LNCaP clone FGC (cell line): ENCODE measurements around the gene NRXN3.

Experiments
- DNase-seq: peaks from one replicate; pipeline ENCODE4 v3.0.0-alpha.2; 2011; ENCODE audit warnings: low read depth
- H3K4me3 ChIP-seq: 2 replicates; pipeline ENCODE4 v1.5.1; 2011; ENCODE audit warnings: mild to moderate bottlenecking, low read depth, low read length, control low read depth
- TF ChIP-seq, protein P1 (sequence below): IDR thresholded peaks from 2 replicates; pipeline ENCODE4 v1.5.1; 2012; ENCODE audit warnings: mild to moderate bottlenecking; ENCODE audit not compliant: control insufficient read depth, insufficient read depth; ENCODE audit errors: extremely low read depth

NRXN3 gene

DNA sequence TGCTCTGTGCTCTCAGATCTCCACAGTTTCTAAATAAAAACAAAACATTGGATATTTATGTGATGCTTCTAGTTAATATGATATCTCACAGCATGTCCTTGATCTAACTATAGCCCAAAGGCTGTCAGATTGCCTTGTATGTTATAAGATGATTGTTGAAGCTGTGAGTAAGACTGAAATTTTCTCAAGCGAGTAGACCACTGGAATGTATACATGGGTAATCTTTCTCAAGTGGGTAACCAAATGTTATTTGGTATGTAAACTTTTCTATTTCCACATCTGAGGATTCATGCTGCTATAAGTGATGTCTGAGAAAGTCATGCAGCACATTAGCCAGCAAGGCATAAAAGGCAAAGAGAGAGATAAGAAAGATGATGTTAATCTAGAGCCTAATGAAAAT lies 886.7 kb downstream of the NRXN3 start:
- no peak overlapping the region for H3K4me3 ChIP-seq
- no peak for DNase-seq
- TF ChIP-seq, protein P1, sequence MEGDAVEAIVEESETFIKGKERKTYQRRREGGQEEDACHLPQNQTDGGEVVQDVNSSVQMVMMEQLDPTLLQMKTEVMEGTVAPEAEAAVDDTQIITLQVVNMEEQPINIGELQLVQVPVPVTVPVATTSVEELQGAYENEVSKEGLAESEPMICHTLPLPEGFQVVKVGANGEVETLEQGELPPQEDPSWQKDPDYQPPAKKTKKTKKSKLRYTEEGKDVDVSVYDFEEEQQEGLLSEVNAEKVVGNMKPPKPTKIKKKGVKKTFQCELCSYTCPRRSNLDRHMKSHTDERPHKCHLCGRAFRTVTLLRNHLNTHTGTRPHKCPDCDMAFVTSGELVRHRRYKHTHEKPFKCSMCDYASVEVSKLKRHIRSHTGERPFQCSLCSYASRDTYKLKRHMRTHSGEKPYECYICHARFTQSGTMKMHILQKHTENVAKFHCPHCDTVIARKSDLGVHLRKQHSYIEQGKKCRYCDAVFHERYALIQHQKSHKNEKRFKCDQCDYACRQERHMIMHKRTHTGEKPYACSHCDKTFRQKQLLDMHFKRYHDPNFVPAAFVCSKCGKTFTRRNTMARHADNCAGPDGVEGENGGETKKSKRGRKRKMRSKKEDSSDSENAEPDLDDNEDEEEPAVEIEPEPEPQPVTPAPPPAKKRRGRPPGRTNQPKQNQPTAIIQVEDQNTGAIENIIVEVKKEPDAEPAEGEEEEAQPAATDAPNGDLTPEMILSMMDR: no peak

DNA sequence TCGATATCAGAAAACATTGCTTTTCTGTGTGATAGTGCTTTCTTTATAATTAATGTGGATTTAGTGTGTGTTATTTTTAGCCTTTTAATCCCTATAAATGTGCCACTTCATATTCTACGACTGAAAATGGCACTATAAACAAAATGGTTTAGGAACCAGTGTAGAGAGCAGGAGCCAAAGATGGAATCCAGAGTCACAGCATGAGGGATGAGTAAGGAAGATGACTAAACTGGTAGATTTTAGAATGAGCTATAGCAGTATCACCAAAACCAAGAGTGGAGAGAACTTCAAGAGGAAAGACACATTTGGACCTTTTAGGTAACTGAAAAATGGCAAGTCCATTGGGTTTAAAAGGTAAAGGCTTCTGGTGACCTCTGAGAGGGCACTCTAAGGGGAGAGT lies 887.2 kb downstream of the NRXN3 start:
- H3K4me3 ChIP-seq: no peak overlapping the region
- DNase-seq: no peak
- TF ChIP-seq, protein P1: no peak

DNA sequence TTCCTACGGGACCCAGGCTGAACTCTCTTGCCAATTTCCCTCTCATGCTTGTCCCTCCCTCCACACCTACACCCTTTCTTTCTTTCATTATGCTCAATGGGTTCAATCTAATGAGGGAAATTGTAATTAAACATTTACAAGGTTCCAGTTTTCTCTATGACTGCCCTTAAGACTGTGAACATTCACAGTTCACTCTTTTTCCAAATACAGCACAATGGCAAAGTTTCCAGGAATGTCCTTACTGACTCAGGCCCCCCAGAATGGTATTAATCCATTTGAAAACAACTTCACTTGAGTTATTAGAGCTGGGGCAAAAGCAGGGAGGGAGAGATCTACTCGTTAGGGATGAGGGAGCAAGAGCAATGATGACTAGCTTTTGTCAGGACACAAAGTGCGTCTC lies 892.1 kb downstream of the NRXN3 start:
- no peak overlapping the region for H3K4me3 ChIP-seq
- DNase-seq: no peak
- TF ChIP-seq, protein P1: no peak

DNA sequence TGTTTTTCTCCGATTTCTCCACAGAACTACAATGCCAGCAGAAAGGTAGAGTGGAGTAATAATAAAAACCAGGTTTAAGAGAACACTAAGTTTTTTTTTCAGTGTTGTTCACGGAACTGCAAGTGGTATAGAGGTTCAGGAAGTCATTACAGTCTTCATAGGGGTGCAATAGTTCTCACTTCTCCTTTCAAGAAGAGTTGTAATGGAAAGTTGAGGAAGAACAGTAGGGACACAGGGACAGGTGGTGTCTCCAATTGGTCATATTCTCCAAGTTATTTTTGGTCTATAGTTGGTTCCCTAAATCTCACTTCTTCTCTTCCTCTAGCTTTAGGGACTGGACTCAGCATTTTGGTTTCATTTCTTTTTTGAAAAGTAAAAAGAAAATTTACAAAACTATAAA lies 894.0 kb downstream of the NRXN3 start:
- TF ChIP-seq, protein P1: no peak
- no peak overlapping the region for H3K4me3 ChIP-seq
- no peak for DNase-seq

DNA sequence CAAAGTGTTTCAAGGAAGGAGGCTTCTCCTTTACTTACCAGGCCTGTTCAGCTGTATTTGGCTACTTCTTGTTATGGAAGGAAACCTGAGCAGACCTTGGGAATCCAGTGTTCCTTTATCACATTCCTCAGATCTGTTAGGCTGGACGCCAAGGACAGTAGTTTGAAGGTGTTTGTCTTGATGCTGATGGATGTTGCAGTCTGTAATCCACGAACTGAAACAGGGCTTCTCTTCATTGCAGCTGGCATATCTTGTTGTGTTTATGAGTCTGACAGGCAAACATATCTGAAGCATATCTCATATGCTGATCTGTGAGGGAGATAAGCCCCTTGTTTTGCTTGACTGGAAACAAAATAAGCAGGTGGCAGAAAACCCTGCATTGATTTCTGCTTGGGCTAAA lies 904.3 kb downstream of the NRXN3 start:
- peak; percentile 99 for DNase-seq
- TF ChIP-seq, protein P1: no peak
- H3K4me3 ChIP-seq: no peak overlapping the region

DNA sequence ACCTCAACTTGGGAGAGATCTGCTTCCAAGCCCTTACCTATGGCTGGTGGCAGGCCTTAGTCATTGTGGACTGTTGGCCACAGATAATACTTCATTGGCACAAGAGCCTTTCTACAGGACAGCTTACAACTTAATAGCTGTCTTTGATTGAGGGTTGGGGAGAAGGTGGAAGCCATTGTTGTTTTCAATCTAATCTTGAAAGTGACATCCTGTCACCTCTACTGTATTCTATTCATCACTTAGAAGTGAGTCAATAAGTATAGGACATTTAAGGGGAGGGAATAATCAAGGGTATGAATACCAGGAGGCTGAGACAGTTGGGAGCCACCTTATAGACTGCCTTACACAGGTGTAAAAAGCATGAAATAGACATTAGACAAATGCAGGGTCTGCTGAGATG lies 906.3 kb downstream of the NRXN3 start:
- H3K4me3 ChIP-seq: no peak overlapping the region
- no peak for DNase-seq
- TF ChIP-seq, protein P1: no peak

DNA sequence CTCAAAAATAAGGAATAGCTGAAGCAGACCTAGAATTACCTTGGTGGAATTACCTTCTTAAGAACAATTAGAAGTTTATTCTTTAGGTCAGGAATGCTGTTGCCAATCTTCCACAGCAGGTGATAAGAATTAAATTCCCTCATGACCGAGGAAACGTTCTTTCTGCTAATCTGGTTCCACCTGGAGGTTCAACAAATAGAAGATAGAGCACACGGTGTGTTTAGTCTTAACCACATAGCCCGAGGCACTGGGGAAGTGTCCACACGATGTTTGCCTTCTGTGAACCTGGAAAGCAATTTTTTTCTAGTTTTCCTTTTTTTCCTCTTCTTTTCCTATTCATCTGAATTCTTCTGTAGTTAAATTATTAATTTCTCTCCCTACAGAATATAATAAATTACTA lies 906.9 kb downstream of the NRXN3 start:
- H3K4me3 ChIP-seq: no peak overlapping the region
- TF ChIP-seq, protein P1: no peak
- DNase-seq: peak; percentile 52
